NCI-H1048 (cell line): ENCODE data around the gene TENT4A.

Experiments used
- DNase-seq: peaks from one replicate; lab custom pipeline; 2025; lab: John Stamatoyannopoulos, UW

Gene TENT4A

GRCh38 chr5:6805841-6806240, 92.6 kb downstream of the TENT4A start:
- DNase-seq = no peak
